Uterus (tissue), 2 donors: ENCODE data around the gene PCNX4.

Source experiments
- POLR2A ChIP-seq, 2 donors: fragments of 450-650 bp; IDR thresholded peaks; one replicate each; pipeline ENCODE4 v1.6.1; 2016; ENCODE audit warnings: antibody characterized with exemption in 2 of 2, mild to moderate bottlenecking in 1 of 2, moderate library complexity in 1 of 2
- TF ChIP-seq, protein P1 (sequence below), 4 experiments: fragments of 200-600 bp in 2 of 4; fragments of 450-650 bp in 2 of 4; sonication (generic) in 2 of 4; IDR thresholded peaks; one replicate each; pipeline ENCODE4 v1.5.1; 2016 to 2019; ENCODE audit warnings: antibody characterized with exemption in 4 of 4, mild to moderate bottlenecking in 2 of 4, moderate library complexity in 1 of 4

DNA sequence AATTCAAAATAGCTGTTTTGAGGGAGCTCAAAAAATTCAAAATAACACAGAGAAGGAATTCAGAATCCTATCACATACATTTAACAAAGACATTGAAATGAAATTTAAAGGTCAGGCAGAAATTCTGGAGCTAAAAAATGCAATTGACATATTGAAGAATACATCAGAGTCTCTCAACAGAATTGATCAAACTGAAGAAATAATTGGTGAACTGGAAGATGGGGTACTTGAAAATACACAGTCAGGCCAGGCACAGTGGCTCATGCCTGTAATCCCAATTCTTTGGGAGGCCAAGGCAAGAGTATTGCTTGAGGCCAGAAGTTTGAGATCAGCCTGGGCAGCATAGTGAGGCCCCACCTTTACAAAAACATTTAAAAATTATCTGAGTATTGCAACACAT lies 107.6 kb downstream of the PCNX4 start:
- TF ChIP-seq POLR2A (IDR thresholded peaks at IDR 0.05), result no peak
- TF ChIP-seq, protein P1, sequence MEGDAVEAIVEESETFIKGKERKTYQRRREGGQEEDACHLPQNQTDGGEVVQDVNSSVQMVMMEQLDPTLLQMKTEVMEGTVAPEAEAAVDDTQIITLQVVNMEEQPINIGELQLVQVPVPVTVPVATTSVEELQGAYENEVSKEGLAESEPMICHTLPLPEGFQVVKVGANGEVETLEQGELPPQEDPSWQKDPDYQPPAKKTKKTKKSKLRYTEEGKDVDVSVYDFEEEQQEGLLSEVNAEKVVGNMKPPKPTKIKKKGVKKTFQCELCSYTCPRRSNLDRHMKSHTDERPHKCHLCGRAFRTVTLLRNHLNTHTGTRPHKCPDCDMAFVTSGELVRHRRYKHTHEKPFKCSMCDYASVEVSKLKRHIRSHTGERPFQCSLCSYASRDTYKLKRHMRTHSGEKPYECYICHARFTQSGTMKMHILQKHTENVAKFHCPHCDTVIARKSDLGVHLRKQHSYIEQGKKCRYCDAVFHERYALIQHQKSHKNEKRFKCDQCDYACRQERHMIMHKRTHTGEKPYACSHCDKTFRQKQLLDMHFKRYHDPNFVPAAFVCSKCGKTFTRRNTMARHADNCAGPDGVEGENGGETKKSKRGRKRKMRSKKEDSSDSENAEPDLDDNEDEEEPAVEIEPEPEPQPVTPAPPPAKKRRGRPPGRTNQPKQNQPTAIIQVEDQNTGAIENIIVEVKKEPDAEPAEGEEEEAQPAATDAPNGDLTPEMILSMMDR (IDR thresholded peaks at IDR 0.05), result no peak
